ENCODE data around the gene BEND5. TPM values are rescaled to one million over a fixed set of nuclear protein-coding genes. Genes with fewer than 3 reads are reported as not detected.
A peak's percentile ranks its signal among the peaks of the same experiment; 100 is the strongest.

BEND5 gene
- polyA plus RNA-seq (ENCODE audit: insufficient read length in 4 of 4), result 10 to 100 TPM; 23.8 to 29.7 (median 25.2) TPM

- DNase-seq (ENCODE audit: low read depth in 4 of 4, low spot score in 3 of 4), result peak; percentile 65 to 75 (median 69)
These were observed at the start of gene BEND5 for GRCh38 chr1:48776393-48777218. Gene BEND5 (minus strand): TSS chr1:48776891. CDS start chr1:48776831, 60 bp downstream.

- DNase-seq (ENCODE audit: low read depth in 4 of 4, low spot score in 3 of 4), result peak; percentile 46 to 75 (median 62)
These were observed 46.5 kb upstream of the BEND5 start for GRCh38 chr1:48823168-48823567.

GRCh38 chr1:48820491-48820890, 43.8 kb upstream of the BEND5 start:
- DNase-seq (ENCODE audit: low read depth in 4 of 4, low spot score in 3 of 4), result no peak

GRCh38 chr1:48817505-48818114, 40.9 kb upstream of the BEND5 start:
- DNase-seq (ENCODE audit: low read depth in 4 of 4, low spot score in 3 of 4), result peak in 2 of 4 donors; percentile 35 to 47

GRCh38 chr1:48810740-48811139, 34.0 kb upstream of the BEND5 start:
- DNase-seq (ENCODE audit: low read depth in 4 of 4, low spot score in 3 of 4), result no peak

- no peak for DNase-seq (ENCODE audit: low read depth in 4 of 4, low spot score in 3 of 4)
These were observed 31.8 kb upstream of the BEND5 start for GRCh38 chr1:48808496-48808895.

- no peak for DNase-seq (ENCODE audit: low read depth in 4 of 4, low spot score in 3 of 4)
These were observed 31.0 kb upstream of the BEND5 start for GRCh38 chr1:48807554-48808260.

- no peak for DNase-seq (ENCODE audit: low read depth in 4 of 4, low spot score in 3 of 4)
These were observed 26.8 kb upstream of the BEND5 start for GRCh38 chr1:48803474-48803873.

GRCh38 chr1:48794816-48795215, 18.1 kb upstream of the BEND5 start:
- DNase-seq (ENCODE audit: low read depth in 4 of 4, low spot score in 3 of 4), result no peak

GRCh38 chr1:48793863-48794262, 17.2 kb upstream of the BEND5 start:
- DNase-seq (ENCODE audit: low read depth in 4 of 4, low spot score in 3 of 4), result no peak

GRCh38 chr1:48792961-48793360, 16.3 kb upstream of the BEND5 start:
- no peak for DNase-seq (ENCODE audit: low read depth in 4 of 4, low spot score in 3 of 4)

GRCh38 chr1:48790397-48790796, 13.7 kb upstream of the BEND5 start:
- no peak for DNase-seq (ENCODE audit: low read depth in 4 of 4, low spot score in 3 of 4)

GRCh38 chr1:48789903-48790302, 13.2 kb upstream of the BEND5 start:
- no peak for DNase-seq (ENCODE audit: low read depth in 4 of 4, low spot score in 3 of 4)

- no peak for DNase-seq (ENCODE audit: low read depth in 4 of 4, low spot score in 3 of 4)
These were observed 9.2 kb upstream of the BEND5 start for GRCh38 chr1:48785869-48786268.

- no peak for DNase-seq (ENCODE audit: low read depth in 4 of 4, low spot score in 3 of 4)
These were observed 7.6 kb upstream of the BEND5 start for GRCh38 chr1:48784301-48784700.

- no peak for DNase-seq (ENCODE audit: low read depth in 4 of 4, low spot score in 3 of 4)
These were observed 666 bp upstream of the BEND5 start for GRCh38 chr1:48777219-48777895.

- DNase-seq (ENCODE audit: low read depth in 4 of 4, low spot score in 3 of 4), result no peak
These were observed 779 bp downstream of the BEND5 start for GRCh38 chr1:48775831-48776392.

GRCh38 chr1:48773133-48773532, 3.6 kb downstream of the BEND5 start:
- DNase-seq (ENCODE audit: low read depth in 4 of 4, low spot score in 3 of 4), result no peak

GRCh38 chr1:48772211-48772610, 4.5 kb downstream of the BEND5 start:
- DNase-seq (ENCODE audit: low read depth in 4 of 4, low spot score in 3 of 4), result no peak

GRCh38 chr1:48771561-48771960, 5.1 kb downstream of the BEND5 start:
- no peak for DNase-seq (ENCODE audit: low read depth in 4 of 4, low spot score in 3 of 4)
